CD4-positive, alpha-beta T cell treated with Interleukin-6 for 4 hours (primary cell): ENCODE measurements around the gene ADAP2.
A peak's percentile ranks its signal among the peaks of the same experiment; 100 is the strongest.
"Not testable (repeated sequence)": the region's sequence is repeated elsewhere in the genome, so short reads cannot be mapped to it uniquely, and the experiment has no call there.

ENCODE experiments used
- DNase-seq: peaks from one replicate; pipeline ENCODE4 v3.0.0-alpha.2; 2020; ENCODE audit warnings: mixed read lengths

ADAP2 gene

GRCh38 chr17:30975042-30975820, 53.5 kb downstream of the ADAP2 start:
- no peak for DNase-seq

GRCh38 chr17:30979919-30980318, 58.2 kb downstream of the ADAP2 start:
- not testable (repeated sequence) for DNase-seq

- no peak for DNase-seq
These were observed 60.1 kb downstream of the ADAP2 start for GRCh38 chr17:30981531-30982519.

- no peak for DNase-seq
These were observed 61.1 kb downstream of the ADAP2 start for GRCh38 chr17:30982855-30983254.

GRCh38 chr17:30990458-30990857, 68.7 kb downstream of the ADAP2 start:
- no peak for DNase-seq

- no peak for DNase-seq
These were observed 70.8 kb downstream of the ADAP2 start for GRCh38 chr17:30992551-30992950.

- no peak for DNase-seq
These were observed 73.6 kb downstream of the ADAP2 start for GRCh38 chr17:30995347-30995746.

- DNase-seq, result no peak
These were observed 74.7 kb downstream of the ADAP2 start for GRCh38 chr17:30996486-30996885.

GRCh38 chr17:30997270-30997669, 75.5 kb downstream of the ADAP2 start:
- no peak for DNase-seq

- no peak for DNase-seq
These were observed 76.1 kb downstream of the ADAP2 start for GRCh38 chr17:30997842-30998241.

- no peak for DNase-seq
These were observed 80.3 kb downstream of the ADAP2 start for GRCh38 chr17:31002047-31002446.

- DNase-seq, result no peak
These were observed 81.6 kb downstream of the ADAP2 start for GRCh38 chr17:31003225-31003866.

- DNase-seq, result no peak
These were observed 82.4 kb downstream of the ADAP2 start for GRCh38 chr17:31004160-31004559.

- no peak for DNase-seq
These were observed 86.1 kb downstream of the ADAP2 start for GRCh38 chr17:31007695-31008373.

GRCh38 chr17:31008374-31009041, 86.8 kb downstream of the ADAP2 start:
- peak; percentile 68 for DNase-seq
